NCI-H510A treated with DMSO at 0.1 percent for 48 hours (cell line): ENCODE results near the gene ASB4.

ENCODE experiments used
- DNase-seq: peaks from one replicate; lab custom pipeline; 2025; lab: John Stamatoyannopoulos, UW

Gene ASB4

GRCh38 chr7:95553939-95554338 lies 68.2 kb downstream of the ASB4 start:
- DNase-seq, result no peak

DNA sequence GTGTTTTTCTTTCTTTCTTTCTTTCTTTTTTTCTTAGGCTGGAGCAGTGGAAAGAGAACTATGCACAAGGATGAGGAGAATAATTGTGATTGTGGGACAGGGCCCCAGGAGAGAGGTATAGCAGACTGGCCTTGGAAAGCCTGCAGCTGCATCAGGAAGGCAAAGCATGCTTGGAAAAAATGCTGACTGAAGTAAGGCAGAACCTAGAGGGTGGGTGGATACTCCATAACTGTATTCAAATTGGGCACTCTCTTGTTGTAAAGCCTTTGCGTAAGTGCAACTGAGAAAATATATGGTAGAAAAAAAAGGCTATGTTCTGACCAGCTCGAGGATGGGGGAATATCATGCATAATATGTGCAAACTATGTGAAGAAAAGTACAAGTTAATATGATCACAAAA lies 71.0 kb downstream of the ASB4 start:
- DNase-seq, result no peak

- no peak for DNase-seq
Measured at GRCh38 chr7:95558864-95559263, 73.1 kb downstream of the ASB4 start.

- no peak for DNase-seq
Measured at GRCh38 chr7:95560674-95561073, 74.9 kb downstream of the ASB4 start.

DNA sequence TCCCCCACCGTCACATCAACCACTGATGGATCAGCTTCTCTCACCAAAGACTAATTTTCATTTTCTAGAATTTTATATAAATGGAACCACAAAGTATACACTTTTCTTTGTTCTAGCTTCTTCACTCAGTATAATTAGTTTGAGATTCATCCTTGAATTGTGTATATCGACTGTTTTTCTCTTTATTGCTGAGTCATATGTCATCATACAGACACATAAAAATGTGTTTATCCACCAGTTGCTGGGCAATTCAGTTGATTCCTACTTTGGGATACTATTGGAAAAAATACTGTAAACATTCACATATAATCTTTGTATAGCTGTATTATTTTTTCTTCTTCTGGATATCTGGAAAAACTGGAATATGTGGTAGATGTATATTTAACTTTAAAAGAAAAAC lies 84.0 kb downstream of the ASB4 start:
- no peak for DNase-seq

DNA sequence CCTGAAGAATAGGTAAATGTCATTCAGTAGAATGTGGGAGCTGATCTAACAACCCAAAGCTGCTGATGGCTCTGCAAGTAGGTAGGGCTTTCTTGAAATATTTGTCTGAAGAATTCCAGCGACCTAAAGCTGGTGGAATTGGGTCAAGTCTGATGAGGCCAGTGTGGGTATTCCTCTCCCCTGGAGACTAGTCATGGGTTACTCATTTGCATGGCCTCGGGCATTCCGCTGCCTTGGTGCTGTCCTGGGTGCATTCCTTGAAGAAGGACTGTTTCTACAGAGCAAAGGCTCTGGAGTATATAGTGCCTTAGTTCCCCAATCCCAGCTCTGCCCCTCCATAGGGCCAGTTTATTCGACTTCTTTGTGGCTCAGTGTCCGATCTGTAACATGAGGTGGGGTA lies 91.4 kb downstream of the ASB4 start:
- no peak for DNase-seq

- peak; percentile 86 for DNase-seq
Measured at GRCh38 chr7:95578299-95578855, 92.6 kb downstream of the ASB4 start.

GRCh38 chr7:95579318-95579717 lies 93.6 kb downstream of the ASB4 start:
- DNase-seq, result no peak

DNA sequence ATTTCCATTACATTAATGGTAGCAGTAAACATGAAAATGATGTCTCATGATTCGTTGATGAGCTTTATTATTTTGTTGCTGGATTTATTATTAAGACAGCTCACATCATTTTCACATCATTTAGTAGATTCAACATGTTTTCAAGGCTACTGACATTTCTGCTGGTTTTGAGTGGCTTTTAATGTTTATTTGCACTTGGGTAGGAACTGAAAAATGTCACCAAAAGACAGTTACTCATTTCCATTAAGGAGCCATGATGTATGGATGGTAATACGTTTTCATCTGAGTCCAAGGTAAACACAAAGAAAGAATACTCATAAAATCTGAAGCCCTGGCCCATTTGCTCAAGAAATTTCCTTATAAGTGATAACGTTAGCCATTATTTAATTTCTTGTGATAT lies 95.7 kb downstream of the ASB4 start:
- no peak for DNase-seq

DNA sequence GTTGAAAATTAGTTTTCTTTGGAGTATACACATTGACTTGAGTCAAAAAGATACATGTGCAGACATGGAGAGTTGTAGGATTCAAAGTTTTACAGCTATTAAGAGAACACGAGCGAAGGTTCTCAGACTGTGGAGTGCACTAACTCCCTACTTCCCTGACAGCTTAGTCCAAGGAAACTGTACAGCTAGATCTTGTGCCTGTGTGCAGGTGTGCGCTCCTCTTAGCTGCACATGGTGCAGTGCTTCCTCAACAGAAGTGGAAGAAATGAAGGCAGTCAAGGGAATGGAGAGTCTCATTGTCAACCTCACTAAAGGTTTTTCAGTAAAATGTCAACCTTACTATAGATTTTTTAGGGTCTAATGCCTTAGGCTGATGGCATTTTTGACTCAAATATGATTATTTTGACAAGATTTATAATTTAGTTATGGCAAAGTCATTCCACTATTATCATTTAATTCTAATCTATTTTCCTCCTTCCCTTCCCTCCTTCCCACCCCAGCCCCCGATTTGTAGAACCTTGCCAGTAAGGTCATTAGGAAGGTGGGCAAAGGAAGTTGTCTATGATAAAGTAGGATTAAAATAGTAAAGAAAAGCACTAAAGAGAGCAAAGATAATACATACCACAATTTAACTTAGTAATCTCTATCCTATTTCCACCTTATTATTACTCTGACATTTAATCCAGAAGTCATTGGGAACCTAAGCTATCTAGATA lies 97.0 kb downstream of the ASB4 start:
- DNase-seq, result no peak

GRCh38 chr7:95583834-95584621 lies 98.3 kb downstream of the ASB4 start:
- DNase-seq, result no peak

DNA sequence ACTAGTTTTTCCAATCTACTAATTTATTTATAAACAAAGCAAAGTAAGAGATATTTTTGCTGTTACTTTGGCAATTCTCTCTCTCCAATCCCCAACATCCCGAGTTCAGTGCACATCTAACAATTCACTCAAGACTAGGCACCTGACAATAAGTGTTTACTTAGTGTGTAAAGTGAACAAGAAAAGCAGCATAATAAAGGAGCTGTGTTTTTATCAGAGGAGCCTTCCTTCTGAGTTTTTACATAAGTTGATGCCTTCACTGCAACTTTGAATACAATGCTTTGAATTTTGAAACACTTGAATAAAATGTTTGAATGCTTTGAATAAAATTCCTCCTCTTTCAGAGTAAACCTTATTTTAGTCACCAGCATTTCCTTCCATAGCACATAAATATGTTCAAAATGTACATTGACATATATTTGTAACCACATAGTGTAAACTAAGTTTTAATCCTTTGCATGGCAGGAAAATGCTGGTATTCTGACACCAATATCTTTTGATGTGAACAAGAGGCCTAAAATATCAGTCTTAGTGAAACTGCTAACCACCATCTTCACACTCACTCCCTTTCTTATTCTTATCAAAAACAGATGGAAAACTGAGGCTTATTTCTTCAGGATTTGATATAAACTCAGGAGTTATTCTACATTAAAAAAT lies 99.2 kb downstream of the ASB4 start:
- no peak for DNase-seq

- DNase-seq, result no peak
Measured at GRCh38 chr7:95585426-95585789, 99.7 kb downstream of the ASB4 start.

DNA sequence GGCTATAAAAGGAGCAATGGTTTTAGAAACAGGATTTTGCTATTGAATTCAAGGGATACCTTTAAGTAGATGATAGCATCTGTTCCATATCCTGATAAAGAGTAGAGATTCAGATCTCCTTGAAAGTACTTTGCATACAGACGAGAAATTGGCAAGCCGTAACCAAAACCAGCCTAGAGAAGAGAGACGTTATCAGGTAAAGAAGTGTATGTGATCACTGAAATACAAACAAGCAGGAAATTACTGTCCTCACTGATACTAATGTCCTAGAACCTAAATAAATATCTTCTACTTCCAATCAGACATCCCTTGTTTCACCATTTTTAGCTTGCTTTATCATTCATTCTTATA lies 101.2 kb downstream of the ASB4 start:
- no peak for DNase-seq

DNA sequence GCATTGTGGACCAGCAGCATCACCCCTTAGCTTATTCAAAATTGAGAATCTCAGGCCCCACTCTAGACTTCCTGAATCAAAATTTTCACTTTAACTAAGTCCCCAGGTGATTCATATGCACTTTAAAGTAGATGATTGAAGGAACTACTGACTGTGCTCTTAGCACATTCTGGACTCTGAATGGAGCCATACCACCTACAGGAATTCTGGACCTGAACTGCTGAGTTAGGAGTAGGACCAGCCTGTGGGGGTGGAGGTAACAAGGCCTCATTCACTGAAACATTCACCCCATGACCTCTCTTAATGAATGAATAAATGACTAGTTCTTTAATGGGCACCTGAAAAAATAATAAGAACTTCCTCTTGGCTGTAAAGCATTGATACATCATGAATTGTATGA lies 103.3 kb downstream of the ASB4 start:
- no peak for DNase-seq

DNA sequence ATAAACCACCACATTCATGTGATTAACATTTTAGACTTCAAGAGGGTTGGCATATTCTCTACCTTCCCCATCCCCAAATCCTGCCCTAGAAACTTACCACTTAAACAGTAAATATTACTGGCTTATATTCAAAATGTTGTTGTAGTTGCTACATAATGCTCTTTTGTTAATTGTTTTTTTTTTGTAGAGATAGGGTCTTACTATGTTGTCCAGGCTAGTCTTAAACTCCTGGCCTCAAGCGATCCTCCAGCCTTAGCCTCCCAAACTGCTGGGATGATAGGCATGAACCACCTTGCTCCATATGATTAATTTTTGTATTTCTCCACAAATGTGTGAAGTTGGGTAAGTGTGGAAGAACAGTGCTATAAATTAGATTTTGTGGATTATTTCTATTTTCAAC lies 104.0 kb downstream of the ASB4 start:
- no peak for DNase-seq
